IPS DF 19.7 (cell line): ENCODE results near the gene CAPZA1.

Source experiments
- DNase-seq: peaks from one replicate; pipeline ENCODE4 v3.0.0-alpha.2; 2013; ENCODE audit warnings: low read depth, low spot score

The CAPZA1 gene

GRCh38 chr1:112701227-112702066, 81.8 kb downstream of the CAPZA1 start:
- DNase-seq = no peak

DNA sequence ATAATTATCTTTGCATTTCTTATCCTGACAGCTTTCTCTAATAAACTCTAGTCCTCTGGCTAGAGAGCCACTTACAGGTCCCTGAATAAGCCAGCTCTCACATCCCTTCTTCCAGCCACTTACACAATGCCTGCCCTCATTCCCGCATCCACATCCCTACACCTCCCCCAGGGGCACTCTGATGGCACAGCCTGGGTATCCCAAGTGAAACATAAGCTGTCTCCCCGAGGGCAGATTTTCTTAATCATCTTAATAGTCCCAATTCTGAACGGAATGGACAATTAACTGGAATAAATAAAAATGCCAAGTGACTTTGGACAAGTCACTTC, 82.4 kb downstream of the CAPZA1 start:
- no peak for DNase-seq

DNA sequence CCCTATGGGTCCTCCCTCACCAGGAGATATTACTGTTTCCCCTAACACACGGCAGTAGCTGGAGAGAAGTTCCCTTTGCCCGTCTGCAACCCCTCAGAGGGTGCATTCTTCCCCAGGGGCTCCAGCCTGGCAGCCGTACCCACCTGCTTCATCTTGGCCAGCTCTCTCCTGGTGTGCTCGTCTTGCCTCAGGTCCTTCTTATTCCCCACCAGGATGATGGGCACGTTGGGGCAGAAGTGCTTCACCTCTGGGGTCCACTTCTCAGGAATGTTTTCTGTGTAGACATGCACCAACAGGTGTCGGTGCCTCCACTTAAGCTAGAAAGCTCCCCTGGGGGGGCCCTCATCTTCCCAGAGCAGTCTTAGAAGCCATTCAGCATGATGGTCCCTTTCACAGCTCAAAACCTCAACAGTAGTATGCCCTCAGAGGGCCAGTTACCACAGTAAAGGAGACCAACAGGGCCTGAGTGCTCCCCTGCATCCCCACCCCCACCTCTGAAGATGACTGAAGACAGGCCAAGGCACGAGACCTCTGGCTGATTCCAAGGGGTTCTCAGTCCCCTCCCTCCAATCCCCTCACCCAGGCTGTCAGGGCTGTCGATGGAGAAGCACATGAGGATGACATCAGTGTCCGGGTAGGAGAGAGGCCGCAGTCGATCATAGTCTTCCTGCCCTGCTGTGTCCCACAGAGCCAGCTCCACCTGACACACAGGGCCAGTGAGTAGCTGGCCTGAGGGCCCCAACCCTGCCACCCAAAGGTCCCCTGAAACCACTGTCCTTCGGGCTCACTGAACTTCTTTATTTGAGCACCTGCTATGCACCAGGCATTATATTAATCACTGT, 83.0 kb downstream of the CAPZA1 start:
- no peak for DNase-seq

DNA sequence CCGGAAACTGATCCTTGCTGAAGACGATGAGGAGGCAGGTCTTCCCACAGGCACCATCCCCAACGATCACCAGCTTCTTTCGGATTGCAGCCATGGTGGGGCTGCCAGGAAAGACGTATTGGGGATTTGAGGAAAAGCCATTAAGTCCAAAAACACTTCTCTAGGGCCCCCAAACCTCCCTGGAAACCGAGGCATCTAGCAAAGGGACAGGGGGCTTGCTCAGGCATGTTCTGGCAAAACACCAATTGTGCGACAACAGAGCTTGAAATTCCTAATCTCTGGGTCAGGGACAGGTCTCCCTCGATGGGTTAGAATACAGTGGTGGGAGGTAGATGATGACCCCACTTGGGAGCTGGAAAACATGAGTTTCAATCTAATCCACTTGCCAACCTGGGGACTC, 84.1 kb downstream of the CAPZA1 start:
- DNase-seq = no peak

DNA sequence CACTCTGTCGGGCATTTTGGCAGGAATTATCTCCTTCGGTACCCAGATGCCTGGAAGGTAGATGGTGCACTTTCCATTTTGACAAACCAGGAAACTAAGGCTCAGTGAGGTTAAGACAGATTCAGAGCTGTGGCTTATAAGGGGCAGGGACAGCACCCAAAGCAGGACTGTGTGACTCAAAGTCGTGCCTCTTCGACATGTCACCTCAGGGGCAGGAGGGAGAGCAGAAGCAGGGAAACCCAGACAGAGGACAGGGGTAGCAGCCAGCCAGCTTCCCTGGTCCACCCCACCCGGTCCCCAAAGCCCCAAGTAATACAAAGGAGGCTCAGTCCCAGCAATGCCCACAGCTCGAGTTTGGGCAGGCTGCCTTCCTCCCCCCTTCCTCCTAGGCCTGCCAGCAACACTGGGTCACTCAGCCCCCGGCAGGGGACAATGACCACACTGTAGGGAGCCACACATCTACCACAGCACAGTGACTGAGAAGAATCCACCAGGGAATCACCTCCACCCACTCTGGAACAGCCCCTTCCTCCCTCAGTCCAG, 84.8 kb downstream of the CAPZA1 start:
- no peak for DNase-seq

DNA sequence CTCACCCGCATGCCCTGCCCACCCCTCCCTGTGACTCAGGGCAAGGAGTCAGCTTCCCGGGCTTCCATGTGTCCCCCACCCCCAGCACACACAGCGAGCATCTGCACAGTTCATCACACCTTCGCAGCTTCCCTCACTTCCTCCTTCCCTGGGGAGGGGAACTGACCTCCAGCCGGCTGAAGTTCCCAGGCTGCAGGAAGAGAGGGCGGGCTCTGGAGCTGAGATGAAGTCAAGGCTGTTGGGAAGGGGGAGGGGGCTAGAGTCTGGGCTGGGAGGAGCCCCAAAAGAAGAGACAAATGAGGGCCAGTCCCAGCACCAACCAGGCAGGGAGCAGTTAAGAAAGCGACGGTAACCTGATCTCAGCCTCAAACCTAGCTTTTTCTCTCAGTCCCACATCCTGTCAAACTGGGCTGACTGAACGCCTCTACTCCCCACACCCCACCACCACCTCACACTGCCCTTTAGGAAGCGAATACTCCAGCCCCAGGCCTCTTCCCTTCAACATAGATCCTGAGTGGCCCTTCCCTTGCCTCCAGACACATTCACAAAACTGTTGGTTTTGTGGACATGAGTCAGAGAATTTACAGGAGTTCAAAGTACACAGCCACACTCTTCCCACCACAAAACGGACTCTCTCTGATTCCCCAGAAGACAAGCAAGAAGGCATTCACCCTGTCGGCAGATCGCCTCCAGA, 85.4 kb downstream of the CAPZA1 start:
- DNase-seq = peak; percentile 96

- DNase-seq = no peak
Measured at GRCh38 chr1:112706505-112707220, 87.0 kb downstream of the CAPZA1 start, which contains the start of gene RHOC. Gene RHOC, minus strand, starts transcription at chr1:112707127. Its CDS starts 3,328 bp downstream, at chr1:112703799.

GRCh38 chr1:112707221-112708001, 87.8 kb downstream of the CAPZA1 start:
- DNase-seq = peak; percentile 71

GRCh38 chr1:112708002-112708448, 88.4 kb downstream of the CAPZA1 start:
- DNase-seq = no peak

GRCh38 chr1:112708489-112708888, 88.9 kb downstream of the CAPZA1 start:
- no peak for DNase-seq

- no peak for DNase-seq
Measured at GRCh38 chr1:112710159-112710558, 90.5 kb downstream of the CAPZA1 start.

DNA sequence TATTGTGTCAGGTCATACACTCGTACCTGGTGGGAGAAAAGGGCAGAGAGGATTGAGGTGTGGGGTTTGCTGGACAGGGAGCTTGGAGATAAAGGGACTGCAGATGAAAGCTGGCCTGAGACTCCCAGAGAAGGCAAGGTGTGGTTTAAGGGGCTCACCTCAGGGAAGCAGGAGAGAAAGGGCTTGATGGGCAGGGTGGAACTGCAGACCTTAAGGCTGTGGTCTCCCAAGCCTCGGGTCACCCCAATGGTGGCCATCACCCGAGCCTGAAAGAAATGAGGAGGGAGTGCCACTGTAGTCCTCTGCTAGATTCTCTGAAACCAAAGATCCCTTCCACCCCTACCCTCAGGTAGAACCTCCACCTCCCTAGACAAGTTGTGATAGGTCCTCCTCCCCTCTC, 91.0 kb downstream of the CAPZA1 start:
- DNase-seq = no peak

DNA sequence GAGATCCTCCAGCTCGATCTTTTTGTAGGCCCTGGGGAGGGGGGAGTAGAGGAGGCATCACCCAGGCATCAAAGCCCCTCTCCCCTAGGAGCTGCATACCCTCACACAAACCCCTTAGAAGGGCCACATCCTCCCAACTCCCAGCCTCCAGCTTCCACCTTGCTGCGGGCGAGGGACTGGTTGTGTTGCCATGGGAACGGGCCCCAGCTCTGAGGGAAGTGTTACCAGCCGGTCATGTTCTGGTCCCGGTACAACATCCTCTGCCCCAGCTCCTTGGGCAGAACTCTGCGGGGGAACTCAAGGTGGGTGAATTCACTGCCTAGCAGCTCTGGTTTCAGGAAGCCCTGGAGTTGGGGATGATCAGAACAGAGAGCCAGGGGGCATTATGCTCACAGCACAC, 91.4 kb downstream of the CAPZA1 start:
- no peak for DNase-seq

GRCh38 chr1:112711670-112712069, 92.0 kb downstream of the CAPZA1 start:
- DNase-seq = no peak

- DNase-seq = no peak
Measured at GRCh38 chr1:112712191-112712590, 92.6 kb downstream of the CAPZA1 start.

GRCh38 chr1:112712701-112713128, 93.1 kb downstream of the CAPZA1 start:
- no peak for DNase-seq

DNA sequence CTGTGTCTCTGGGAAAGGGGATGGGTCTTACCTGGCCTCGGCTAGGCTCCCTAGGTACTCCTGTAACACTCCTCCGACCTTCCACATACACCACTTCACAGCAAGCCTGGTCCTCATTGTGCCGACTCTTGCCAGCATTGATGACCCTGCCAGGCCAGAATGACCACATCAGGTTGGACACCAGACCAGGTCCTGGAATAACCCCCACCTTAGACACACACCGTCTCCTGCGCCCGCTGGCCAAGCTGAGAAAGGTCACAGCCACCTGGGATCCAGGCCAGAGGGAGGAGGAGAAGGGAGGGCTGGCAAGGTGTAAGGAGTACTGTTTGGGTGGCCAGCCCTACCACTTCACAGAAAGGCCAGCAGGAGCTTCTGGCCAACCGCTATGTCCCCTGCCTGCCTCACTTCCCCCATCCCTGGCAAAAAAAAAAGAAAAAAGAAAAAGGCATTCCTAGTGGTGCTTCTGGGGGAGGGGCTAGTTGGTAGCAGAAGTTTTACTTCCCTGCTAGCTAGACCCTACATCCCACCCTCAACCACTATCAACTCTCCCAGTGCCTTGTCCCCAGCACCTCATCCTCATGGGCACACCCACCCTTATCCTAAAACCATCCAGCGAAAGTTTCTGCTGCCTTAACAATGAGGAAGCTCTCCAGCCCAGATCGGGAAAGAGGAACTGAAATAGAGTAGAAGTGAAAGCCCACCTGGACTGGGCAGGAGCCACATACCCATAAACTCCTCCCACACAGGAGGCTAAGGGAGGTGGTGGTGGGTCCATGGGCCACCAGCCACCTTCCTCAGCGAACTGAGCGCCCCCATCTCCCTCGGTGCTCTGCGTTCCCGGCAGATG, 94.1 kb downstream of the CAPZA1 start:
- DNase-seq = no peak

GRCh38 chr1:112714313-112715263, 95.0 kb downstream of the CAPZA1 start:
- DNase-seq = no peak
